Hepatocyte (in vitro differentiated cells): ENCODE results near the gene ZGRF1.

ENCODE experiments used
- EZH2 ChIP-seq: fragments of 200-600 bp; sonication (generic); IDR thresholded peaks from 2 replicates; pipeline ENCODE4 v1.6.1; 2016; ENCODE audit warnings: antibody characterized with exemption, mild to moderate bottlenecking, borderline replicate concordance
- TF ChIP-seq, protein P1 (sequence below): fragments of 200-600 bp; sonication (generic); IDR thresholded peaks from 2 replicates; pipeline ENCODE4 v1.5.1; 2016; ENCODE audit warnings: antibody characterized with exemption, mild to moderate bottlenecking; ENCODE audit not compliant: poor library complexity

DNA sequence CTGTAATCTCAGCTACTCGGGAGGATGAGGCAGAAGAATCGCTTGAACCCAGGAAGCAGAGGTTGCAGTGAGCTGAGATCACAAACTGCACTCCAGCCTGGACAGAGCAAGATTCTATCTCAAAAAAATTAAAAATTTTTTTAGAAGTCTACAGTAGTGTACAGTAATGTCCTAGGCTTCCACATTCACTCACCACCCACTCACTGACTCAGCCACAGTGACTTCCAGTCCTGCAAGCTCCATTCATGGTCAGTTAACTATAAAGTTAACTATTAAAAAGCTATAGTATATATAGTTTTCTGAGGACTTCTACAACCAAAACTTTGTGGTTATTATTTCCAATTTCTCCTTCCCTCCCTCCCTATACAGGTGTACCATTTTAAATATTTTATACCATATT, 86.0 kb downstream of the ZGRF1 start:
- TF ChIP-seq, protein P1, sequence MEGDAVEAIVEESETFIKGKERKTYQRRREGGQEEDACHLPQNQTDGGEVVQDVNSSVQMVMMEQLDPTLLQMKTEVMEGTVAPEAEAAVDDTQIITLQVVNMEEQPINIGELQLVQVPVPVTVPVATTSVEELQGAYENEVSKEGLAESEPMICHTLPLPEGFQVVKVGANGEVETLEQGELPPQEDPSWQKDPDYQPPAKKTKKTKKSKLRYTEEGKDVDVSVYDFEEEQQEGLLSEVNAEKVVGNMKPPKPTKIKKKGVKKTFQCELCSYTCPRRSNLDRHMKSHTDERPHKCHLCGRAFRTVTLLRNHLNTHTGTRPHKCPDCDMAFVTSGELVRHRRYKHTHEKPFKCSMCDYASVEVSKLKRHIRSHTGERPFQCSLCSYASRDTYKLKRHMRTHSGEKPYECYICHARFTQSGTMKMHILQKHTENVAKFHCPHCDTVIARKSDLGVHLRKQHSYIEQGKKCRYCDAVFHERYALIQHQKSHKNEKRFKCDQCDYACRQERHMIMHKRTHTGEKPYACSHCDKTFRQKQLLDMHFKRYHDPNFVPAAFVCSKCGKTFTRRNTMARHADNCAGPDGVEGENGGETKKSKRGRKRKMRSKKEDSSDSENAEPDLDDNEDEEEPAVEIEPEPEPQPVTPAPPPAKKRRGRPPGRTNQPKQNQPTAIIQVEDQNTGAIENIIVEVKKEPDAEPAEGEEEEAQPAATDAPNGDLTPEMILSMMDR: no peak
- no peak for TF ChIP-seq EZH2
